Right lobe of liver (tissue), 6 donors: ENCODE results near the gene OBSL1. TPM values are rescaled to one million over a fixed set of nuclear protein-coding genes. Genes with fewer than 3 reads are reported as not detected.

Source experiments
- ATAC-seq, 4 donors: fragments of 200-7000 bp; cut with Tn5 transposase; one replicate each; pipeline ENCODE4 v1.9.1; 2020; ENCODE audit warnings: mild to moderate bottlenecking in 4 of 4, moderate library complexity in 4 of 4
- DNase-seq, 3 donors: peaks; one replicate each; pipeline ENCODE4 v3.0.0-alpha.2; 2020
- H3K27ac ChIP-seq, 3 donors: fragments of 200-600 bp; one replicate each; pipeline ENCODE4 v1.8.0; 2022
- H3K27me3 ChIP-seq, 2 donors: fragments of 200-600 bp; one replicate each; pipeline ENCODE4 v1.8.0; 2022
- H3K36me3 ChIP-seq, 4 donors: fragments of 200-600 bp; sonication (generic) in 1 of 4; one replicate each; pipeline versions ENCODE4 v1.5.1 to v1.8.0; 2017 to 2022; ENCODE audit warnings: control low read depth in 1 of 4
- H3K4me1 ChIP-seq, 4 donors: fragments of 200-600 bp; sonication (generic) in 1 of 4; one replicate each; pipeline versions ENCODE4 v1.5.1 to v1.8.0; 2017 to 2022; ENCODE audit warnings: control low read depth in 1 of 4
- H3K4me3 ChIP-seq, 3 donors: fragments of 200-600 bp; one replicate each; pipeline ENCODE4 v1.8.0; 2022
- H3K9me3 ChIP-seq, 4 donors: fragments of 200-600 bp; sonication (generic) in 1 of 4; one replicate each; pipeline versions ENCODE4 v1.5.1 to v1.8.0; 2017 to 2022; ENCODE audit warnings: control low read depth in 1 of 4
- CTCF ChIP-seq, 4 donors: fragments of 200-600 bp in 3 of 4; fragments of 450-650 bp in 1 of 4; IDR thresholded peaks; one replicate each; pipeline versions ENCODE4 v1.5.1 to v1.8.0; 2016 to 2022; ENCODE audit warnings: antibody characterized with exemption in 4 of 4, mild to moderate bottlenecking in 2 of 4
- POLR2A ChIP-seq: fragments of 450-650 bp; IDR thresholded peaks from one replicate; pipeline ENCODE4 v1.6.1; 2017; ENCODE audit warnings: antibody characterized with exemption, mild to moderate bottlenecking
- WGBS: methylation state at CpG from one replicate; pipeline ENCODE4 v1.1.6; 2018; ENCODE audit warnings: low coverage, low lambda C conversion rate; ENCODE audit not compliant: insufficient coverage; ENCODE audit errors: missing lambda C conversion rate; 5-methylcytosine and 5-hydroxymethylcytosine counted together
- intact Hi-C, 2 donors: fragments of 100-400 bp; cut with DNase I; formaldehyde crosslinking; loops; one replicate each; pipeline versions ENCODE4 v1.11.2 to v1.14.1; 2022
- total RNA-seq, 6 experiments: library from RNA; depleted of rRNA in 2 of 6; stranded (reverse); fragments of >200 nt in 2 of 6; fragmentation: NEBNext Ultra II Directional in 3 of 6; extraction: Animal tissue kit (Norgen Biotek cat#: 25700) in 3 of 6; gene quantifications; one replicate each; pipeline versions ENCODE4 v1.1.0 to v1.2.4, GENCODE V29; 2016 to 2023
- donor health status: DM: no; HTN: yes; CAD: no.
- donor health status: DM: no; HTN: no; CAD: no.
- donor health status: DM: no; HTN: no; CAD: no.
- donor health status: DM: no; HTN: yes; CAD: no.
- donor health status: DM: no; HTN: yes; CAD: no.

The OBSL1 gene
- total RNA-seq, 6 experiments from 2014 or later: 27.0 to 42.5 (median 39.4) TPM

DNA sequence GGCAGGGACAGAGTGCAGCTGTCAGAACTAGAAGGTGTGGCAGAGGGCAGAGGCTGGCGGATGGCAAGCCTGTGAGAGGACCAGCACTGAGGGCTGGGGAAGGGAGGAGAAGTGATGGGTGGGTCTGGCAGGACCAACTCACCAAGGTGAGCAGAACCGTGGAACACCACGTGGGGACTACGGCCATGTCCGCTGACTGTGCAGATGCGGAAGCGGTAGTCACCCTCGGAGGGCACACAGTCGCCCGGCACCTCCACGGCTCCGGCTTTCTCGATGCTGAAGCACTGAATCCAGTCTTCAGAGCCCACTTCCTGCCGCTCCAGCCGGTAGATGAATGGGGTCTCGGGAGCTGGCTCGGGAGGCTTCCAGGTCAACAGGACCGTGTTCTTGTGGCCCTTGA, 4.2 kb downstream of the OBSL1 start:
- peaks cover 0 to 5% (median 1%) of the 10 kb centered on the region in 4 donors for H3K4me1 ChIP-seq
- H3K9me3 ChIP-seq: no peaks in the 10 kb centered on the region
- no peaks in the 10 kb centered on the region for H3K36me3 ChIP-seq
- WGBS: 100% methylated on average over 4 of the region's 18 CpGs
- no peak for DNase-seq
- TF ChIP-seq POLR2A: no peak
- no peak for TF ChIP-seq CTCF (IDR thresholded peaks at IDR 0.05)
- ATAC-seq: no peak
- no peak overlapping the region for H3K4me3 ChIP-seq
- no peak overlapping the region for H3K27ac ChIP-seq
- intact Hi-C loops: no loop called here
- H3K27me3 ChIP-seq: no peaks in the 10 kb centered on the region

DNA sequence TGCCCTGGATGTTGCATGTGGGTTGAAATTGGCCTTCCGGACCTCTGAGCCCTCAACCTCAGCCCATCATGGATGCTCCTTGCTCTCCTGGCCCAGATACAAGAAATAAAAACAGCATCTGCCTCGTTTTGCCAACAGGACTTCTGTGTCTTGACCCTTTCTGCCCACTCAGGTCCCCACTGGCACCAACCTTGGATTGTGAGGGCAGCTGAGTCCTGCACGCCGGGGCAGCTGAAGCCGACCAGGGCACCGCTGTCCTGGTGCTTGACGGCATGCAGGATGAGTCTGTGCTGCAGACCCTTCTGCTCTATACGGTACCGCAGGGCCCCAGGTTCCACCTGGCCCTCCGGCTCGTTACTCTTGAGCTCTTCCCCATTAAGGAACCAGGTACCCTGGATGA, 4.7 kb downstream of the OBSL1 start:
- intact Hi-C loops: no loop called here
- Histone ChIP-seq H3K4me3 (no peak overlapping the region), H3K36me3 (no peaks in the 10 kb centered on the region), H3K27ac (no peak overlapping the region), H3K27me3 (no peaks in the 10 kb centered on the region), H3K9me3 (no peaks in the 10 kb centered on the region), H3K4me1 (peaks cover 0 to 5% (median 1%) of the 10 kb centered on the region in 4 donors)
- DNase-seq (no peak), ATAC-seq (no peak)
- no peak for TF ChIP-seq POLR2A
- no peak for TF ChIP-seq CTCF (IDR thresholded peaks at IDR 0.05)
- WGBS: 80% methylated on average over 1 of the region's 11 CpGs

- DNase-seq (no peak), ATAC-seq (no peak)
- WGBS: 92% methylated on average over 6 of the region's 21 CpGs
- intact Hi-C loops: no loop called here
- Histone ChIP-seq H3K9me3 (no peaks in the 10 kb centered on the region), H3K4me1 (peaks cover 0 to 4% (median 0%) of the 10 kb centered on the region in 4 donors), H3K4me3 (no peak overlapping the region), H3K36me3 (no peaks in the 10 kb centered on the region), H3K27me3 (no peaks in the 10 kb centered on the region), H3K27ac (no peak overlapping the region)
- no peak for TF ChIP-seq POLR2A
- TF ChIP-seq CTCF (IDR thresholded peaks at IDR 0.05): no peak
These were observed 5.9 kb downstream of the OBSL1 start for GRCh38 chr2:219565130-219566080.

- intact Hi-C loops: no loop called here
- TF ChIP-seq CTCF (IDR thresholded peaks at IDR 0.05): no peak
- TF ChIP-seq POLR2A: no peak
- 87% methylated on average over 12 of the region's 20 CpGs for WGBS
These were observed 7.9 kb downstream of the OBSL1 start for GRCh38 chr2:219563271-219563928.

More at GRCh38 chr2:219563271-219563928, 7.9 kb downstream of the OBSL1 start:
- Histone ChIP-seq H3K9me3 (no peaks in the 10 kb centered on the region), H3K4me1 (no peaks in the 10 kb centered on the region), H3K27me3 (no peaks in the 10 kb centered on the region), H3K4me3 (no peak overlapping the region), H3K27ac (no peak overlapping the region), H3K36me3 (no peaks in the 10 kb centered on the region)
- DNase-seq: peak in 1 of 3 donors; percentile 42
- ATAC-seq: no peak
